H54 (cell line): Measurements from ENCODE around the gene TMEM204.

Experiments
- DNase-seq: peaks from one replicate; pipeline ENCODE4 v3.0.0; 2011; ENCODE audit warnings: low spot score, mixed read lengths; ENCODE audit not compliant: insufficient read length
- FAIRE-seq: peaks from 3 replicates; lab custom pipeline; 2011; peaks lifted over from hg19 to GRCh38; lab: Jason Lieb, UNC
- POLR2A ChIP-seq: IDR thresholded peaks from 2 replicates; pipeline ENCODE4 v1.6.1; 2011; ENCODE audit warnings: low read depth, mild to moderate bottlenecking, low read length

TMEM204 gene

DNA sequence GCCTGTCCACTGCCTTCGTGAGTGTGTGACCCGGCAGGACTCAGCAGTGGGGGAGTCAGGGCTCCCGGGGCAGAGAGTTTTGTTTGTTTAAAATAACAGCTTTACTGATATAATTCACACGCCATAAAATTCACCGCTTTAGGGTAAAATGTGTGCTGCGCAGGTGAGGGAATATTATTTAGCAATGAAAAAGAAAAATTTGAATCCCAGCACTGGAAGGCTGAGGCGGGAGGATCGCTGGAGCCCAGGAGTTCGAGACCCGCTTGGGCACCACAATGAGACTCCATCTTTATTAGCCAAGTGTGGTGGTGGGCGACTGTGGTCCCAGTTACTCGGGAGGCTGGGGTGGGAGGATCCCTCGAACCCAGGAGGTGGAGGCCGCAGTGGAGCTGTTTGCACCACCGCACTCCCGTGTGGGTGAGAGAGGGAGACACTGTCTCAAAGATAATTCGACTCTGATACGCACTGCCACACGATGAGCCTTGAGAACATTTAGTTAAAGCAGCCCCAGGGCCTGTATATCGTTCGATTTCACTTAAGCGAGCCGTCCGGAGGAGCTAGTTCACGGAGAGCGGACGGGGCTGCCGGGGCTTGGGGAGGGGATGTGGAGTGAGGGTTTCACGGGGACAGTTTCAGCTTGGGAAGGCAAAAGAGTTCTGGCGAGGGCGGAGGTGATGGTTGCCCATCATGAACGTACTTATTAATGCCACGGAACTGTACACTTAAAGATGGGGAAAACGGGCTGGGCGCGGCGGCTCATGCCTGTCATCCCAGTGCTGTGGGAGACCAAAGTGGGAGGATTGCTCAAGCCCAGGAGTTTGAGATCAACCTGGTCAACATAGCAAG lies 30.1 kb upstream of the TMEM204 start:
- no peak for FAIRE-seq
- no peak for TF ChIP-seq POLR2A

DNA sequence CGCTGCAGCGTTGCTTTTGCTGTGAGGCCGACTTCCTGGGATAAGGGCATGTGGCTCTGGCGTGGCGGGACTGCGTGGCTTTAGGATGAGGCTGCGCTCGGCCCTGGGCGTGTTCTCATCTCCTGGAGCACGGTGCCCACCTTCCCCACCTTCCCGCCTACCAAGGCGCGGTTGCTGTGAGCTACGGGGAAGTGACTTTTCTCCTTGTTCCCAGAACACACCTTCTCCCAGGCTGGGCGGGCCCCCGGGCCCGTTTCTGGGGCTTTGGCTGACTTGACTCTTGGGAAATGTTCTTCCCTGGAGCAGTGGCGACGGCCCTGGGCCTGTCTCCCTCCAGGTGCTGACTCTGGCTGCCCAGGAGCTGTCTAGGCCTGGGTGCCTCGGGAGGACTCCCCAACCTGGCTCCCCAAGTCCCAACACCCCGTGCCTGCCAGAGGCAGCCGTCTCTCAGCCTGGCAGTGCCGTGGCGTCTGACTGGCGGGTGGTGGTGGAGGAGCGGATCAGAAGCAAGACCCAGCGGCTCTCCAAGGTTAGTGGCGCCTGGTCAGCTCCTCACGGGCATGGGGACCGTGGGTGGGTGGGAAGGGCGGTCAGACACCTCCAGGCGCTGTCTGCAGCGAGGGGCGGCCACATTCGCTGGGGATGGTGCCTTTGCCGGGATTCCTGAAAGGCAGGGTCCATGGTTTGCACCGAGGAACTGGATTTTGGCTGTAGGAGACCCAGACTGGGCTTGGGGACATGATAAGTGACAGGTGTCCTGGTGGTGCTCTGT lies 28.2 kb upstream of the TMEM204 start:
- FAIRE-seq (no peak), DNase-seq (no peak)
- no peak for TF ChIP-seq POLR2A

More for the DNA sequence above, 30.1 kb upstream of the TMEM204 start:
- DNase-seq: no peak

GRCh38 chr16:1505912-1506311 lies 27.6 kb upstream of the TMEM204 start:
- no peak for FAIRE-seq
- DNase-seq: no peak
- TF ChIP-seq POLR2A: no peak

DNA sequence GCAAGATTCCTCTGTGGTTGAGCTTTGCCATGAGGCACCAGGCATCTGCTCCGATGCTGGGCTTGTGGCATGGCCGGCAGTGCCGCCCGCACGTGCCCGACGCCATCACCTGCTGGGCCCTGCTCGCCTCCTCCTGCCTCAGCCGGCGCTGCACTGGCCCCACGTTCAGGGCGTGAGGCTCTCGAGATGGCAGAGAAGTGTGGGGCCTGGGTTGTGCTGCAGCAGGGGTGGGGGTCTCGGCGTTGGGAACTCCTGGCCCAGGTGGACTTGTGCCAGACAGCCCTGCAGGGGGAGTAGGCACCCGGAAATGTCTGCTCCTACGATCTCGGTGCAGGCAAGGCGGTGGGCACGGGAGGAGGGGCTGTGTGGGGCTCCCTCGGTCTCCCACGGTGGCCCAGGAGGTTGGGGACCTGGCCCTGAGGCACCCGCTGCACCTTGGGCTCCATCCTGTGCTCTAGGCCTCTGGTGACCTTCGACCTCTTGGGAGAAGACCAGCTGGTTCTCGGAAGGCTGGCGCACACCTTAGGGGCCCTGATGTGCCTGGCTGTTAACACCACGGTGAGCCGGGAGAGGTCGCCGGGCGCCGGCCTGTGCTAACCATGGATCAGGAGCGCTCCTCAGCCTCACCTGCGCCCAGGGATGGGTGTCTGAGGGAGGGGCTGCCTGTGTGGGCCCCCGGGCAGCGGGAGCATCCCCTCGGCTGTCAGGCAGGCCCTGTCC lies 26.8 kb upstream of the TMEM204 start:
- FAIRE-seq (no peak), DNase-seq (no peak)
- no peak for TF ChIP-seq POLR2A

DNA sequence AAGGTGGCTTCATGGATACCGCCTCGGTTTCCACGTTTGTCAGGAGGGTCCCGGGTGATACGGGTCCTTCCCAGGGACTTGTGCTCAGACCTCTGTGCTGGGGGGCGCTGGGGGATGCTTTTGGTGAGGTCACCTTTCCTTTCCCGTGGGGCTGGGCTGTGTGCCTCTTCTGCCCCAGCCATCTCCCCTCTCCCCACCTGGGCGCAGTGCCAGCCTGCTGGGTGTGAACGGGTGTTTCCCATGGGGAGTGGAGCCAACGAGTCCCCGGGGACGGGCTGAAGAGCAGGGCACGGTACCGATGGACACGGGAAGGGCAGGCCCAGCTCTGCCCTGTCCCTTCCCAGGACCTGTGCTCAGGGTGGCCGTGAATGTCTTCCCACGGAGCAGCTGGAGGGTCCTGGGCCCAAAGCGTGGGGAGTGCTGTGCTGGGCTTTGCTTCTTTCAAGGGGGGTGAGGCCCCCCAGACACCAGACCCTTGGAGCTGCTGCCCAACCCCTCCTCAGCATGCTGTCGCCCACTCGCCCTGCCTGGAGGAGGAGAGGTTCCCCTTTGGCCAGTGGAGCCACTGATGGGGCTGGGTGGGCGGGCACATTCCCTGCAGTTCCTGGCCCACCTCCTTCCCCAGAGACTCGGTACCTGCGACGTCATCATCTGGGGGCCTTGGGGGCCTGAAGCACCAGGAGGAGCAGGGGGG lies 24.8 kb upstream of the TMEM204 start:
- no peak for DNase-seq
- no peak for FAIRE-seq
- no peak for TF ChIP-seq POLR2A

GRCh38 chr16:1509307-1510221 lies 23.9 kb upstream of the TMEM204 start:
- no peak for FAIRE-seq
- TF ChIP-seq POLR2A: no peak
- no peak for DNase-seq

- FAIRE-seq: no peak
- TF ChIP-seq POLR2A: no peak
- no peak for DNase-seq
Measured at GRCh38 chr16:1510272-1510671, 23.2 kb upstream of the TMEM204 start.

- DNase-seq: no peak
- no peak for FAIRE-seq
Measured at GRCh38 chr16:1510941-1511351, 22.5 kb upstream of the TMEM204 start.

DNA sequence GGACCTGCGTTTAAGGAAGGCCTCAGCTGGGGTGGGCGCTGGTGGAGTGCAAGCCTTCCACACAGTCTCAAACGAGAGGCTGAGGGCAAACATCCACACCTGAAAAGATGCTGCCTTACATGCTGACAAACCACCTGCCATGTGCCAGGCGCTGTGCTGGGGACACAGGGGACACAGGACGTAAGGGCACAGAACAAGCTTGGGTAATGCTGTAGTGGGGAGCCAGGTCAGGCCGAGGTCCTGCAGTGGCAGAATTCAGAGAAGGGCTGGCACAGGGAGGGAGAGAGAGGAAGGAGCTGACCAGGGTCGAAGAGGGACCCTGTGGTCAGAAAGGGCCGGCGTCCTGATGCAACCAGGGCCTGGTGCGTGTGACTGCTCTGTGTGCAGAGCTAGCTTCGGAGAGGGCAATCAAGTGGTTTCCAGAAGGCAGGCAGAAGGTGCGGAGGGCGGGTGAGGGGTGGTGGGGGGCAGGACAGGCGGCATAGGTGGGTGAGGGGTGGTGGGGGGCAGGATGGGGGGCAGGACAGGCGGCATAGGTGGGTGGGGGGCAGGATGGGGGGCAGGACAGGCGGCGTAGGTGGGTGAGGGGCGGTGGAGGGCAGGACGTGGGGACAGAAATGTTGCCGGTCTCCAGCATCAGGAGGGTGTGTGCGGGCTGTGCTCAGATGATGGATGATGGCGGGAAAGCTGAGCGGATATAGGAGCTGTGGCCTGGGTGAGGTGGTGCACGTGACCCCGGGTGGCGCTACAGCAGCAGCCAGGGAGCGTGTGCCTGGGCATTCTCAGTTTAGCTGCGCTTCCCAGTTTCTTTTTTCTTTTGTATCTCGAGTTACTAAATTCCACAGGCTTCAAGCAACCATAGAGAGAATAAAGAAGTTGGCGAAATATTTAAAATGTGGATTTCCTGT lies 21.6 kb upstream of the TMEM204 start:
- TF ChIP-seq POLR2A: no peak
- no peak for FAIRE-seq
- no peak for DNase-seq

More at GRCh38 chr16:1510941-1511351, 22.5 kb upstream of the TMEM204 start:
- TF ChIP-seq POLR2A: no peak

DNA sequence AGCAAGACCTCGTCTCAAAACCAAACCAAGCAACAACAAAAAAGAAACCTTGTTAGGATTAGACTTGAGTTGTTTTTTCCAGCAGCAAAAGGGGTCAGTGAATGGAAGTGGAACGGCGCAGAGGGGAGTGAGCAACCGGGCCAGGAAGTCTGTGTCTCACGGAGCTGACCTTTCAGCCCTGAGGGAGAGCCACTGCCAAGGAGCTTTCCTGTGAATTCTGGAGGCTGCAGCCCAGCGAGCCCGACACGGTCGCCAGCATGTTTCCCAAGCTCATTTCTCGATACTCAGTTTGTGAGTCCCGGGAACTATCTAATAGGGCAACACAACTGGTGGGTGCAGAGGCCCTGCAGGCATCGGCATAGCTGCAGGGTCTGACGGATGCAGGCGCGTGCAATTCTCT lies 20.7 kb upstream of the TMEM204 start:
- FAIRE-seq: no peak
- no peak for TF ChIP-seq POLR2A
- no peak for DNase-seq

DNA sequence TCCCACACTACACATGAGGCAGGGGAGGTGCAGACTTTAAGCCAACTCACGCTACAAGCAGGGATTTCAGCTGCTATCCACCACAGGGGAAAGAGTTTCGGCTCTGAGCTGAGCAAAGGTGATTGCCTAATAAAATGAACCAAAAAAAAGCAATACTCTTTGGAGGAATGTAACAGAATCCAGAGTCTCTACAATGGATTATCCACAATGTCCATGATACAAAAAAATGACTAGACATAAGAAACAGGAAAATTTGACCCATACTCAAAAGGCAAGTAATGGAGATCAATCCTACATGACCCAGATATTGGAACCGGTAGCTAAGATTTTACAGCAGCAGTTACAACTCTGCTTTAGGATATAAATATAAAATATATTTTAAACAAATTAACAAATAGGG lies 19.0 kb upstream of the TMEM204 start:
- no peak for DNase-seq
- no peak for FAIRE-seq
- TF ChIP-seq POLR2A: no peak

DNA sequence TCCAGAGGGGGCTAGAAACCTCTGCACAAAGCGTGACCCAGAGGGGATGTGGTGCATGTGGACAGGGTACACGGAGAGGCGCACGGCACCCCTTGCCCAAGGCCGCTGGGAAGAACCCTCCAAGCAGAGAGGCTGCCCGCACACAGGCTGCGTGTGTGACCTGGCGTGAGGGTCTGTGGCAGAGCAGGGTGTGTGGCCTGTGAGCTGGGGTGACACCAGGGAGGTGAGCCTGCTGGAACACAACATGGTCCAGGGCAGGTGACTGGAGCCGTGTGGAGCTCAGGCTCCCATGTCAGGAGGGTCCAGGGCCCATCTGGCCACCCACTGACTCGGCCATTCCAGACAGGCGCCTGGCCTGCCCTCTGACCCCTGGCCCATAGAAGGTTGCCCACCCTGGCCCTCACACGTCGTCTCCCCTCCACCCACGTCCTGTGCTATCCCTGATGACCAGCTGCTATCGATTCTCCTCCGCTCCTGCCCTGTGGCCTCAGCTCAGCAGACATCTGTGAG lies 14.8 kb upstream of the TMEM204 start:
- FAIRE-seq (no peak), DNase-seq (no peak)
- TF ChIP-seq POLR2A: no peak
